Measurements from ENCODE around the gene SMAD7.
"Not testable (repeated sequence)": the region's sequence is repeated elsewhere in the genome, so short reads cannot be mapped to it uniquely, and the experiment has no call there.

Gene SMAD7

GRCh38 chr18:48874701-48875162, 76.0 kb downstream of the SMAD7 start:
- DNase-seq: no peak

GRCh38 chr18:48874233-48874632, 76.5 kb downstream of the SMAD7 start:
- no peak for DNase-seq

GRCh38 chr18:48872234-48873145, 78.3 kb downstream of the SMAD7 start:
- DNase-seq: no peak

GRCh38 chr18:48871391-48872166, 79.2 kb downstream of the SMAD7 start:
- DNase-seq: no peak

- DNase-seq: not testable (repeated sequence)
These were observed 79.8 kb downstream of the SMAD7 start for GRCh38 chr18:48870926-48871325.

All from stimulated activated CD4-positive, alpha-beta T cell treated with anti-CD3 and anti-CD28 coated beads, Interleukin-1b, Interleukin-23, amount 100 ng/mL, for 48 hours (primary cell).